GM10847 (cell line): ENCODE results near the gene TMEM125.

ENCODE experiments used
- POLR2A ChIP-seq: IDR thresholded peaks from 2 replicates; pipeline ENCODE4 v1.6.1; 2011; ENCODE audit not compliant: insufficient read length; ENCODE audit errors: extremely low read depth

TMEM125 gene

GRCh38 chr1:43319288-43319687 lies 49.5 kb downstream of the TMEM125 start:
- no peak for TF ChIP-seq POLR2A

DNA sequence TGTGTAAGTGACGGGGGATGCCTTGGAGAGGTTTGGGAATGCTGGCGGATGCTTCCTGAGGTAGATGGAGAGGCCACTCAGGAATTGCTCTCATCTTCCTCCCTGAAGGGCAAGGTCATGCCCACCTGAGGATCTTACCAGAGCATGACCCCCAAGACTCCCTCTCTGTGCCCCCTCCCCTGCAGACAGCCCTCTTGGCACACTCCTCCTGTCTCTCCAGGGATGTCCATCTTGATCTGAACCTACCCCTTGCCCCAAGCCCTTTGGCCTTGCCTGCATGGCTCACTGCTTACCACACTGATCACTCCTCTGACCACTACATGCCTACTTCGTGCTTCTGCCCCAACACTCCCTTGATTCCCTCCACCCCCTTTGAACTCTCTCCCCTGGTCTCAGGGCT lies 50.0 kb downstream of the TMEM125 start:
- TF ChIP-seq POLR2A: no peak

GRCh38 chr1:43321331-43321891 lies 51.6 kb downstream of the TMEM125 start:
- TF ChIP-seq POLR2A: no peak

DNA sequence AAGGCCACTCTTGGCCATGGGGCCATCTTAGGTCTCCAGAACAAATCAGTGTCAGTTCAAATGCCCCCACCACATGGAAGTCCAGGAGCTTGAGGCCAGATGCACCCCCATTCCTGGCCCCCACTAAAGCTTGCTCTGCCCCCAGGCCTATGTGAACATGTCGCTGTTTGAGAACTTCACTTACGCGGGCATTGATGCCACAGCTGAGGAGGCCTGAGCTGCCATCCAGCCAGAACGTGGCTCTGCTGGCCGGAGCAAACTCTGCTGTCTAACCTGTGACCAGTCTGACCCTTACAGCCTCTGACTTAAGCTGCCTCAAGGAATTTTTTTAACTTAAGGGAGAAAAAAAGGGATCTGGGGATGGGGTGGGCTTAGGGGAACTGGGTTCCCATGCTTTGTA lies 52.7 kb downstream of the TMEM125 start:
- no peak for TF ChIP-seq POLR2A
